Duodenal mucosa (tissue), 2 donors: Measurements from ENCODE around the gene HCK.

Experiments
- H3K27ac ChIP-seq: one replicate; pipeline ENCODE4 v1.7.0; 2013; ENCODE audit warnings: low read depth, low read length
- H3K27me3 ChIP-seq, 2 donors: one replicate each; pipeline ENCODE4 v1.7.0; 2013; ENCODE audit warnings: low read length in 2 of 2, control low read depth in 1 of 2; ENCODE audit not compliant: insufficient read depth in 2 of 2, control insufficient read depth in 1 of 2
- H3K36me3 ChIP-seq, 2 donors: one replicate each; pipeline ENCODE4 v1.7.0; 2013; ENCODE audit warnings: low read length in 2 of 2, control low read depth in 1 of 2; ENCODE audit not compliant: insufficient read depth in 2 of 2, control insufficient read depth in 1 of 2
- H3K4me1 ChIP-seq, 2 donors: one replicate each; pipeline ENCODE4 v1.7.0; 2013; ENCODE audit warnings: low read length in 2 of 2, control low read depth in 1 of 2; ENCODE audit not compliant: insufficient read depth in 2 of 2, control insufficient read depth in 1 of 2
- H3K4me3 ChIP-seq, 2 donors: one replicate each; pipeline ENCODE4 v1.7.0; 2013; ENCODE audit warnings: low read length in 2 of 2, low read depth in 1 of 2
- H3K9ac ChIP-seq, 2 donors: one replicate each; pipeline ENCODE4 v1.7.0; 2013; ENCODE audit warnings: low read length in 2 of 2, low read depth in 1 of 2
- H3K9me3 ChIP-seq, 2 donors: one replicate each; pipeline ENCODE4 v1.7.0; 2013; ENCODE audit warnings: low read length in 2 of 2, control low read depth in 1 of 2; ENCODE audit not compliant: control insufficient read depth in 1 of 2

The HCK gene

DNA sequence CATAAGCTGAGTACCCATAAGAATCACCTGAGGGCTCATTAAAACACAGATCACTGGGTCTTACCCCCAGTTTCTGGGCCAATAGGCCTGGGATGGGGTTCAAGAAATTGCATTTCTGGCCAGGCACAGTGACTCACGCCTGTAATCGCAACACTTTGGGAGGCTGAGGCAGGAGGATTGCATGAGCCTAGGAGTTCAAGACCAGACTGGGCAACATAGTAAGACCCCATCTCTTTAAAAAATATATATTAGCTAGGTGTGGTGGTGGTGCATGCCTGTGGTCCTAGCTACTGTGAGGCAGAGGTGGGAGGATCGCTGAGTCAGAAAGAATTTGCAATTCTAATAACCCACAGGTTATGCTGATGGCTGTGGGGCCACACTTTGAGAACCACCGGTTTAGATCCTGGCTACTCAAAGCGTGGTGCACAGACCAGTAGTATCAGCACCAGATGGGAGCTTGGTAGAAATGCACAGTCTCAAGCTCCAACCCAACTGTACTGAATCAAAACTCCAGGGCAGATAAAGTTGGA lies 39.8 kb upstream of the HCK start:
- Histone ChIP-seq H3K27ac (no peak overlapping the region), H3K9me3 (no peaks in the 10 kb centered on the region), H3K4me3 (no peak overlapping the region), H3K9ac (no peak overlapping the region), H3K4me1 (no peaks in the 10 kb centered on the region), H3K36me3 (no peaks in the 10 kb centered on the region), H3K27me3 (peaks cover 1 to 8% of the 10 kb centered on the region in 2 donors)

DNA sequence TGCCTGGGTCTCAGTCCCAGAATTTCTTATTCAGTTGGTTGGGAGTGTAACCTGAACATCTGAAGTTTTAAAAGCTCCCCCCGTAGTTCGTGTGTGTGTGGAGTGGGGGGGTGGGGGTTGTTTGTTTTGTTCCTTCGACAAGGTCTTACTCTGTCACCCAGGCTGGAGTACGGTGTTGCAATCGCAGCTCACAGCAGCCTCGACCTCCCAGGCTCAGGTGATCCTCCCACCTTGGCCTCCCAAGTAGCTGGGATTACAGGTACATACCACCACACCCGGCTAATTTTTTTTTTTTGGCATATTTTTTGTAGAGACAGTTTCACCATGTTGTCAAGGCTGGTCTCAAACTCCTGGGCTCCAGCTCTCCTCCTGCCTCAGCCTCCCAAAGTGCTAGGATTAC lies 38.7 kb upstream of the HCK start:
- H3K36me3 ChIP-seq: no peaks in the 10 kb centered on the region
- H3K9ac ChIP-seq: no peak overlapping the region
- no peak overlapping the region for H3K4me3 ChIP-seq
- peaks cover 7 to 11% of the 10 kb centered on the region in 2 donors for H3K27me3 ChIP-seq
- no peaks in the 10 kb centered on the region for H3K9me3 ChIP-seq
- peaks cover 3 to 5% of the 10 kb centered on the region in 2 donors for H3K4me1 ChIP-seq
- H3K27ac ChIP-seq: no peak overlapping the region

DNA sequence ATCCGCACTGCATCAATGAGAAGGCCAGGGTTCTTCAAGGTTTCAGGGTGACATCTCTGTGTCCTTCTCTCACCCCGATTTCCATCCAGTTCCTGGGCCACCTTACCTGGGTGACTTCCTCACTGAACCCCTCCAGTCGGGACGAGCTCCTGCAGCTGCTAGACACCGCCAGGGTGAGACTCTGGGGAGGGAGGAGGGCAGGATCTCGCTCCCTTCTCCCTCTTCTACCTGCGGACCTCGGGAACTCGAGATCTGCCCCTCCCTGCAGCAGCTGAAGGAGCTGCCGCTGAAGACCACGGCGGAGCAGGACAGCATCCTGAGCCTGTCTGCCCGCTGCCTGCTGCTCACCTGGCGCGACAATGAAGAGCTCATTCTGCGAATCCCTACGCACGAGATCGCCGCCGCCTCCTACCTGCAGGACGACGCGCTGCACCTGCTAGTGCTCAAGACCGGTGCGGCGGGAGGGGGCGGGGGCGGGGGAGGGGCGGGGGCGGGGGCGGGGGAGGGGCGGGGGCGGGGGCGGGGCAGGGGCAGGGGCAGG lies 34.3 kb upstream of the HCK start:
- Histone ChIP-seq H3K27me3 (peaks cover 32 to 37% of the 10 kb centered on the region in 2 donors), H3K27ac (no peak overlapping the region), H3K4me1 (peaks cover 3 to 9% of the 10 kb centered on the region in 2 donors), H3K9ac (no peak overlapping the region), H3K4me3 (no peak overlapping the region), H3K9me3 (no peaks in the 10 kb centered on the region), H3K36me3 (no peaks in the 10 kb centered on the region)

GRCh38 chr20:32018269-32019155 lies 33.5 kb upstream of the HCK start:
- Histone ChIP-seq H3K27me3 (peaks cover 36 to 37% of the 10 kb centered on the region in 2 donors), H3K36me3 (no peaks in the 10 kb centered on the region), H3K9ac (no peak overlapping the region), H3K4me1 (peaks cover 3 to 9% of the 10 kb centered on the region in 2 donors), H3K4me3 (peak overlapping the region; percentile 56 to 66), H3K9me3 (no peaks in the 10 kb centered on the region), H3K27ac (no peak overlapping the region)

DNA sequence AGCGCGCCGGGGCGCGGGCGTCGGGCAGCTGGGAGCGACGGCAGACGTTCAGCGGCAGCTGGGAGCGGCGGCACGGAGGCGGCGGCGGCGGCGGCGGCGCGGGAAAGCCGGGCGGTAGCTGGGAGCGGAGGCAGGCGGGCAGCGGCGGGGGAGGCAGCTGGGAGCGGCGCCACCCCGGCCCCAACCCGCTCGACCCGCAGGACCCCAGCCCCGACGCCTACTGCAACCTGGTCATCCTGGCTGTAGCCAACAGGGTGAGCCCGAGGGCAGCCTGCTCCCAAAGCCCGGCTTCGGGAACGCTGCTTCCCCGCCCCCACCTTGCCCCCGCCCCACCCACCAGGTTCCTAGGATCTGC lies 32.9 kb upstream of the HCK start:
- Histone ChIP-seq H3K4me1 (peaks cover 3 to 9% of the 10 kb centered on the region in 2 donors), H3K27ac (no peak overlapping the region), H3K4me3 (peak overlapping the region in 1 of 2 donors; percentile 40), H3K9me3 (no peaks in the 10 kb centered on the region), H3K27me3 (peaks cover 37 to 39% of the 10 kb centered on the region in 2 donors), H3K9ac (no peak overlapping the region), H3K36me3 (no peaks in the 10 kb centered on the region)

- peak overlapping the region in 1 of 2 donors; percentile 40 for H3K4me3 ChIP-seq
- H3K36me3 ChIP-seq: no peaks in the 10 kb centered on the region
- H3K4me1 ChIP-seq: peaks cover 3 to 9% of the 10 kb centered on the region in 2 donors
- peaks cover 34 to 42% of the 10 kb centered on the region in 2 donors for H3K27me3 ChIP-seq
- H3K27ac ChIP-seq: no peak overlapping the region
- H3K9ac ChIP-seq: no peak overlapping the region
- no peaks in the 10 kb centered on the region for H3K9me3 ChIP-seq
Measured at GRCh38 chr20:32019563-32020463, 32.2 kb upstream of the HCK start.

- Histone ChIP-seq H3K36me3 (no peaks in the 10 kb centered on the region), H3K27ac (no peak overlapping the region), H3K9ac (no peak overlapping the region), H3K9me3 (no peaks in the 10 kb centered on the region), H3K27me3 (peaks cover 38 to 46% of the 10 kb centered on the region in 2 donors), H3K4me1 (peaks cover 3 to 9% of the 10 kb centered on the region in 2 donors), H3K4me3 (no peak overlapping the region)
Measured at GRCh38 chr20:32021091-32021490, 31.0 kb upstream of the HCK start.

DNA sequence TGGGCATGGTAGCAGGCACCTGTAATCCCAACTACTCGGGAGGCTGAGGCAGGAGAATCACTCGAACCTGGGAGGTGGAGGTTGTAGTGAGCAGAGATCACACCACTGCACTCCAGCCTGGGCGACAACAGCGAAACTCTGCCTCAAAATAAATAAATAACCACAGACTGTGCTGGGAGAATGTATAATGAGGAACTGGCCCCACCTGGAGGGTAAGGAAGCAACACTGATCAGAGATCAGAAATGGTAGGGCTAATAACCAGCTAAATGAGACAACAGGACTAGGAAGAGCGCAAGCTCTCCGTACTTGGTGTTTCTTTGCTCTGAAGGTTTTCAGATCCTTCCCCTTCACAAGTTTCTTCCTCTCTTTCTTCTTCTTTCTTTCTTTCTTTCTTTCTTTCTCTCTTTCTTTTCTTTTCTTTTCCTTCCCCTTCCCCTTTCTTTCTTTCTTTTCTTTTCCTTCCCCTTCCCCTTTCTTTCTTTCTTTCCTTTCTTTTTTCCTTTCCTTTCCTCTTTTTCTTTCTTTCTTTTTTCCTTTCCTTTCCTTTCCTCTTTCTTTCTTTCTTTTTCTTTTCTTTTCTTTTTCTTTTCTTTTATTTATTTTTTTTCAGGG lies 27.3 kb upstream of the HCK start:
- Histone ChIP-seq H3K36me3 (no peaks in the 10 kb centered on the region), H3K27me3 (peaks cover 31 to 36% of the 10 kb centered on the region in 2 donors), H3K27ac (no peak overlapping the region), H3K4me1 (peaks cover 0 to 4% of the 10 kb centered on the region in 2 donors), H3K9me3 (no peaks in the 10 kb centered on the region), H3K4me3 (no peak overlapping the region), H3K9ac (no peak overlapping the region)

- no peak overlapping the region for H3K9ac ChIP-seq
- no peak overlapping the region for H3K27ac ChIP-seq
- peaks cover 0 to 11% of the 10 kb centered on the region in 2 donors for H3K4me1 ChIP-seq
- H3K36me3 ChIP-seq: no peaks in the 10 kb centered on the region
- H3K4me3 ChIP-seq: no peak overlapping the region
- no peaks in the 10 kb centered on the region for H3K9me3 ChIP-seq
- peaks cover 17 to 28% of the 10 kb centered on the region in 2 donors for H3K27me3 ChIP-seq
Measured at GRCh38 chr20:32027643-32028042, 24.4 kb upstream of the HCK start.
